Measurements from ENCODE around the gene ZNF618.

Gene ZNF618

GRCh38 chr9:113898151-113898550, 22.0 kb downstream of the ZNF618 start:
- DNase-seq (ENCODE audit: low spot score), result no peak
- TF ChIP-seq CTCF (IDR thresholded peaks at IDR 0.05; ENCODE audit: extremely low read depth, missing control alignments), result no peak

GRCh38 chr9:113898596-113898995, 22.5 kb downstream of the ZNF618 start:
- no peak for TF ChIP-seq CTCF (IDR thresholded peaks at IDR 0.05; ENCODE audit: extremely low read depth, missing control alignments)
- DNase-seq (ENCODE audit: low spot score), result no peak

GRCh38 chr9:113899205-113899604, 23.1 kb downstream of the ZNF618 start:
- no peak for DNase-seq (ENCODE audit: low spot score)
- no peak for TF ChIP-seq CTCF (IDR thresholded peaks at IDR 0.05; ENCODE audit: extremely low read depth, missing control alignments)

- no peak for TF ChIP-seq CTCF (IDR thresholded peaks at IDR 0.05; ENCODE audit: extremely low read depth, missing control alignments)
- DNase-seq (ENCODE audit: low spot score), result no peak
These were observed 25.1 kb downstream of the ZNF618 start for GRCh38 chr9:113901221-113901688.

GRCh38 chr9:113903514-113904077, 27.5 kb downstream of the ZNF618 start:
- DNase-seq (ENCODE audit: low spot score), result no peak
- no peak for TF ChIP-seq CTCF (IDR thresholded peaks at IDR 0.05; ENCODE audit: extremely low read depth, missing control alignments)

GRCh38 chr9:113906411-113907110, 30.5 kb downstream of the ZNF618 start:
- no peak for DNase-seq (ENCODE audit: low spot score)
- TF ChIP-seq CTCF (IDR thresholded peaks at IDR 0.05; ENCODE audit: extremely low read depth, missing control alignments), result no peak

- DNase-seq (ENCODE audit: low spot score), result no peak
- no peak for TF ChIP-seq CTCF (IDR thresholded peaks at IDR 0.05; ENCODE audit: extremely low read depth, missing control alignments)
These were observed 31.2 kb downstream of the ZNF618 start for GRCh38 chr9:113907282-113907681.

Measured in GM20000 (cell line).